Aorta (tissue), 5 donors: ENCODE data around the gene NOMO2. TPM values are rescaled to one million over a fixed set of nuclear protein-coding genes. Genes with fewer than 3 reads are reported as not detected.
A peak's percentile ranks its signal among the peaks of the same experiment; 100 is the strongest.
"Not testable (repeated sequence)": the region's sequence is repeated elsewhere in the genome, so short reads cannot be mapped to it uniquely, and the experiment has no call there.

Source experiments
- ATAC-seq: fragments of 200-7000 bp; cut with Tn5 transposase; one replicate; pipeline ENCODE4 v1.9.1; 2022; ENCODE audit warnings: moderate library complexity; ENCODE audit not compliant: low FRiP score
- DNase-seq, 2 donors: peaks; one replicate each; pipeline ENCODE4 v3.0.0-alpha.2; 2020
- H3K27ac ChIP-seq, 2 donors: one replicate each; pipeline ENCODE4 v1.5.1; 2013; ENCODE audit warnings: low read length in 2 of 2, mild to moderate bottlenecking in 2 of 2, moderate library complexity in 2 of 2, control low read depth in 1 of 2, inconsistent platforms in 1 of 2, low read depth in 1 of 2
- H3K27me3 ChIP-seq, 2 donors: one replicate each; pipeline ENCODE4 v1.6.1; 2013; ENCODE audit warnings: control low read depth in 1 of 2, low read length in 1 of 2, mild to moderate bottlenecking in 1 of 2, moderate library complexity in 1 of 2; ENCODE audit not compliant: insufficient read depth in 2 of 2, control insufficient read depth in 1 of 2
- H3K36me3 ChIP-seq, 2 donors: one replicate each; pipeline ENCODE4 v1.6.1; 2013; ENCODE audit warnings: control low read depth in 1 of 2, low read length in 1 of 2, mild to moderate bottlenecking in 1 of 2; ENCODE audit not compliant: insufficient read depth in 2 of 2, control insufficient read depth in 1 of 2
- H3K4me1 ChIP-seq, 2 donors: one replicate each; pipeline ENCODE4 v1.6.1; 2013; ENCODE audit warnings: low read length in 2 of 2, control low read depth in 1 of 2, mild to moderate bottlenecking in 1 of 2, moderate library complexity in 1 of 2; ENCODE audit not compliant: insufficient read depth in 2 of 2, control insufficient read depth in 1 of 2
- H3K4me3 ChIP-seq, 2 donors: one replicate each; pipeline ENCODE4 v1.5.1; 2013; ENCODE audit warnings: low read length in 2 of 2, control low read depth in 1 of 2, mild to moderate bottlenecking in 1 of 2
- H3K9me3 ChIP-seq: one replicate; pipeline ENCODE4 v1.6.1; 2013; ENCODE audit warnings: mild to moderate bottlenecking, low read length; ENCODE audit not compliant: control insufficient read depth
- WGBS, 2 donors: extraction: QIAGEN DNeasy Blood & Tissue Kit; methylation state at CpG; one replicate each; pipeline ENCODE4 v1.1.7; 2013; 5-methylcytosine and 5-hydroxymethylcytosine counted together
- intact Hi-C, 2 donors: fragments of 100-400 bp; cut with DNase I; formaldehyde crosslinking; loops; one replicate each; pipeline versions ENCODE4 v1.14.2 to v1.15.0; 2022
- polyA plus RNA-seq, 2 donors: library from polyadenylated mRNA; stranded (reverse); fragments of 200-250 nt; gene quantifications; one replicate each; pipeline ENCODE4 v1.2.3, GENCODE V29; 2013
- total RNA-seq, 2 donors: library from RNA; stranded (reverse); fragmentation: NEBNext Ultra II Directional; extraction: Animal tissue kit (Norgen Biotek cat#: 25700); gene quantifications; one replicate each; pipeline ENCODE4 v1.2.1, GENCODE V29; 2021
- donor health status: healthy with polysubstance abuse.
- donor health status: Bipolar disorder and iron deficiency.
- donor health status: DM: no; HTN: no; CAD: no.
- donor health status: DM: no; HTN: no; CAD: no.
- donor health status: DM: yes; HTN: yes; CAD: no.

Gene NOMO2
- total and polyA plus RNA-seq, 4 donors: 65.1 to 124 (median 96.3) TPM

GRCh38 chr16:18401159-18401558, 160.7 kb downstream of the NOMO2 start:
- H3K27ac ChIP-seq, H3K4me1 ChIP-seq, ATAC-seq, intact Hi-C loops, H3K9me3 ChIP-seq, H3K27me3 ChIP-seq, H3K36me3 ChIP-seq, H3K4me3 ChIP-seq: not testable (repeated sequence)
- 0 to 2% methylated on average over 14 to 19 of the region's 38 CpGs for WGBS, 2 donors
- peak; percentile 58 to 79 for DNase-seq

- H3K4me3 ChIP-seq, ATAC-seq, H3K27ac ChIP-seq, H3K9me3 ChIP-seq, intact Hi-C loops, H3K4me1 ChIP-seq, H3K36me3 ChIP-seq, H3K27me3 ChIP-seq: not testable (repeated sequence)
- WGBS, 2 donors: 69 to 79% methylated on average over 8 to 15 of the region's 31 CpGs
- DNase-seq: peak in 1 of 2 donors; percentile 33
Observed at GRCh38 chr16:18394363-18394762, 167.5 kb downstream of the NOMO2 start.

GRCh38 chr16:18387767-18388166, 174.1 kb downstream of the NOMO2 start:
- H3K27me3 ChIP-seq, H3K36me3 ChIP-seq, H3K27ac ChIP-seq, H3K4me3 ChIP-seq, DNase-seq, intact Hi-C loops, H3K9me3 ChIP-seq, H3K4me1 ChIP-seq: not testable (repeated sequence)
- ATAC-seq: peak; percentile 52
- WGBS, 2 donors: no CpG with 5 or more reads among the region's 43 CpGs

GRCh38 chr16:18386517-18386916, 175.4 kb downstream of the NOMO2 start:
- ATAC-seq, H3K27me3 ChIP-seq, H3K36me3 ChIP-seq, H3K27ac ChIP-seq, intact Hi-C loops, H3K4me1 ChIP-seq, H3K4me3 ChIP-seq, H3K9me3 ChIP-seq: not testable (repeated sequence)
- DNase-seq: peak in 1 of 2 donors; percentile 30
- WGBS, 2 donors: 94% methylated on average over 6 of the region's 25 CpGs; no CpG with 5 or more reads in 1 of the 2 donors

GRCh38 chr16:18385285-18385684, 176.6 kb downstream of the NOMO2 start:
- H3K27ac ChIP-seq, H3K36me3 ChIP-seq, H3K9me3 ChIP-seq, H3K4me3 ChIP-seq, intact Hi-C loops, H3K27me3 ChIP-seq, H3K4me1 ChIP-seq, ATAC-seq: not testable (repeated sequence)
- DNase-seq: peak in 1 of 2 donors; percentile 33
- WGBS, 2 donors: 97% methylated on average over 6 of the region's 33 CpGs; no CpG with 5 or more reads in 1 of the 2 donors

GRCh38 chr16:18384869-18385268, 177.0 kb downstream of the NOMO2 start:
- H3K36me3 ChIP-seq, H3K4me1 ChIP-seq, H3K9me3 ChIP-seq, ATAC-seq, intact Hi-C loops, H3K4me3 ChIP-seq, H3K27ac ChIP-seq, H3K27me3 ChIP-seq: not testable (repeated sequence)
- DNase-seq: peak in 1 of 2 donors; percentile 20
- 100% methylated on average over 3 of the region's 31 CpGs; no CpG with 5 or more reads in 1 of the 2 donors for WGBS, 2 donors

- H3K9me3 ChIP-seq, H3K4me1 ChIP-seq, H3K27me3 ChIP-seq, intact Hi-C loops, H3K27ac ChIP-seq, H3K4me3 ChIP-seq, H3K36me3 ChIP-seq: not testable (repeated sequence)
- ATAC-seq: peak; percentile 78
- DNase-seq: peak in 1 of 2 donors; percentile 3
- 92 to 94% methylated on average over 6 to 12 of the region's 25 CpGs for WGBS, 2 donors
Observed at GRCh38 chr16:18384098-18384636, 177.7 kb downstream of the NOMO2 start.

- ATAC-seq, H3K9me3 ChIP-seq, H3K27ac ChIP-seq, H3K4me1 ChIP-seq, H3K27me3 ChIP-seq, H3K36me3 ChIP-seq, H3K4me3 ChIP-seq, intact Hi-C loops: not testable (repeated sequence)
- DNase-seq: peak in 1 of 2 donors; percentile 31
- WGBS, 2 donors: 90% methylated on average over 7 of the region's 28 CpGs; no CpG with 5 or more reads in 1 of the 2 donors
Observed at GRCh38 chr16:18382696-18383095, 179.2 kb downstream of the NOMO2 start.
